ENCODE results near the gene FDX1. TPM values are rescaled to one million over a fixed set of nuclear protein-coding genes. Genes with fewer than 3 reads are reported as not detected.

Gene FDX1
- polyA plus RNA-seq, 1 donor from 2014 or later, result 14.3 TPM

DNA sequence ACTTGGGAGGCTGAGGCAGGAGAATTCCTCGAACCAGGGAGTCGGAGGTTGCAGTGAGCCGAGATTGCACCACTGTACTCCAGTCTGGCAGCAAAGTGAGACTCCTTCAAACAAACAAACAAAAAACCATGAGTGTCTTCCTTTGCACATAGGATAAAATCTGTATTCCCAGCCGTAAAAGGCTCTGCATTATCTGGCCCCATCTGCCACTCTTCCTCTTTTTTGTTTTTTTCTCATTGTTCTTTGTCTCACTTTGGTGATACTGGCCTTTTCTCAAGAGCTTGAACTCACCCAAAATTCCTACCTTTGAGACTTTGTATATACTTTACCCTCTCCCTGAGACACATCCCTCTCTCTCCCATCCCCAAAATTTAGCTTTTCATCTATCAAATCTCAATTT is 17.6 kb downstream of the FDX1 start:
- H3K4me2 ChIP-seq (ENCODE audit: low read length), result no peak overlapping the region
- H3K9ac ChIP-seq (ENCODE audit: low read length), result no peak overlapping the region
- H3K79me2 ChIP-seq (replicated peaks; ENCODE audit: insufficient read depth, low read length), result peaks cover 6% of the 10 kb centered on the region
- H2AFZ ChIP-seq (ENCODE audit: low read depth, low read length), result no peak overlapping the region
- no peaks in the 10 kb centered on the region for H3K36me3 ChIP-seq (ENCODE audit: insufficient read depth, low read length)
- H3F3A ChIP-seq (ENCODE audit: insufficient read depth, low read length, poor library complexity, severe bottlenecking), result no peaks in the 10 kb centered on the region
- no peak overlapping the region for H3K4me3 ChIP-seq (ENCODE audit: low read length)
- H4K20me1 ChIP-seq (ENCODE audit: insufficient read depth), result no peaks in the 10 kb centered on the region
- no peaks in the 10 kb centered on the region for H3K9me2 ChIP-seq (ENCODE audit: insufficient read depth, low read length)
- no peaks in the 10 kb centered on the region for H3K27me3 ChIP-seq (ENCODE audit: insufficient read depth, low read depth, low read length)
- TF ChIP-seq EP300 (conservative IDR thresholded peaks at IDR 0.05; ENCODE audit: poor library complexity, severe bottlenecking) (no peak), EZH2 (IDR thresholded peaks at IDR 0.05; ENCODE audit: borderline replicate concordance, insufficient read depth, low read length, poor library complexity, severe bottlenecking) (no peak)
- TF ChIP-seq, protein P1, sequence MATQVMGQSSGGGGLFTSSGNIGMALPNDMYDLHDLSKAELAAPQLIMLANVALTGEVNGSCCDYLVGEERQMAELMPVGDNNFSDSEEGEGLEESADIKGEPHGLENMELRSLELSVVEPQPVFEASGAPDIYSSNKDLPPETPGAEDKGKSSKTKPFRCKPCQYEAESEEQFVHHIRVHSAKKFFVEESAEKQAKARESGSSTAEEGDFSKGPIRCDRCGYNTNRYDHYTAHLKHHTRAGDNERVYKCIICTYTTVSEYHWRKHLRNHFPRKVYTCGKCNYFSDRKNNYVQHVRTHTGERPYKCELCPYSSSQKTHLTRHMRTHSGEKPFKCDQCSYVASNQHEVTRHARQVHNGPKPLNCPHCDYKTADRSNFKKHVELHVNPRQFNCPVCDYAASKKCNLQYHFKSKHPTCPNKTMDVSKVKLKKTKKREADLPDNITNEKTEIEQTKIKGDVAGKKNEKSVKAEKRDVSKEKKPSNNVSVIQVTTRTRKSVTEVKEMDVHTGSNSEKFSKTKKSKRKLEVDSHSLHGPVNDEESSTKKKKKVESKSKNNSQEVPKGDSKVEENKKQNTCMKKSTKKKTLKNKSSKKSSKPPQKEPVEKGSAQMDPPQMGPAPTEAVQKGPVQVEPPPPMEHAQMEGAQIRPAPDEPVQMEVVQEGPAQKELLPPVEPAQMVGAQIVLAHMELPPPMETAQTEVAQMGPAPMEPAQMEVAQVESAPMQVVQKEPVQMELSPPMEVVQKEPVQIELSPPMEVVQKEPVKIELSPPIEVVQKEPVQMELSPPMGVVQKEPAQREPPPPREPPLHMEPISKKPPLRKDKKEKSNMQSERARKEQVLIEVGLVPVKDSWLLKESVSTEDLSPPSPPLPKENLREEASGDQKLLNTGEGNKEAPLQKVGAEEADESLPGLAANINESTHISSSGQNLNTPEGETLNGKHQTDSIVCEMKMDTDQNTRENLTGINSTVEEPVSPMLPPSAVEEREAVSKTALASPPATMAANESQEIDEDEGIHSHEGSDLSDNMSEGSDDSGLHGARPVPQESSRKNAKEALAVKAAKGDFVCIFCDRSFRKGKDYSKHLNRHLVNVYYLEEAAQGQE (IDR thresholded peaks at IDR 0.05; ENCODE audit: borderline replicate concordance), result no peak
- H3K9me3 ChIP-seq (ENCODE audit: low read length), result no peaks in the 10 kb centered on the region
- no peak overlapping the region for H3K27ac ChIP-seq (ENCODE audit: low read length)

DNA sequence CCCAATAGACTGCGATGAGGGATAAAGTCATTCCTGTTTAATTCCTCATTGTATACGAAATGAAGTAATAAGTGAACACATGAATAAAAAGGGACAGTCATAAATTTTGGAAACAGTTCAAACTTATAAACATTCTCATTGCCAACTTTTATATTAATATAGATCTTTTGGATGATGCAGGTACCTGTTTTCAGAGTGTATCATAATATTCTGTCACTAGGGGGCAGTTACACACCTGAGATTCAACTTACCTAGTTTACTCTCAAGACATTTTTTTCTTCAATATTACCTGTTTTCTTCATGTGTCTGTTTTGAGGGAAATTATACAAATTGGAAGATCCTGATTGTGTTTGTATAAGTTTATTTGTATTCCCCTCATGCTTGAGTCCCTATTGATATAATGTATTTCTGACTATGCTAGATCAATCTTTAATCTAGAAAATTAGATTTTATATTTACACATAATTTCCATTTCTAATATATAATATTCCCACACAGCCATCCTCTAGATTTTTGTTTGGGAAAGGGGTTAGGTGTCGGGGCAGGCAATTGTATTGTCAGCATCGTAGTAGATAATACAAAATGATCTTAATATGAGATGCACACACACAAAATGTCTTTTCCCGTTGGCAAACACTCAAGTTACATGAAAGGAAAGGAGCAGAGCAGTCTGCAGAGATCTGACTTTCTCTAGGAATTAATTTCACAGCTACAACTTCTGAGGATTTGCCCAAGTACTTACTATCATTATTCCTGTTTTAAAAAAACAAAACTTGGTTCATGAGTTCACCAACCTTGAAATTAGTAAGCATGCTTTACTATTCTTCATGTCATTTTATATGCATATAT is 18.4 kb downstream of the FDX1 start:
- no peaks in the 10 kb centered on the region for H3K36me3 ChIP-seq (ENCODE audit: insufficient read depth, low read length)
- H3K9ac ChIP-seq (ENCODE audit: low read length), result no peak overlapping the region
- no peak overlapping the region for H2AFZ ChIP-seq (ENCODE audit: low read depth, low read length)
- no peaks in the 10 kb centered on the region for H3K27me3 ChIP-seq (ENCODE audit: insufficient read depth, low read depth, low read length)
- H3K4me3 ChIP-seq (ENCODE audit: low read length), result no peak overlapping the region
- H4K20me1 ChIP-seq (ENCODE audit: insufficient read depth), result no peaks in the 10 kb centered on the region
- no peak overlapping the region for H3K4me2 ChIP-seq (ENCODE audit: low read length)
- peaks cover 6% of the 10 kb centered on the region for H3K79me2 ChIP-seq (replicated peaks; ENCODE audit: insufficient read depth, low read length)
- H3K9me3 ChIP-seq (ENCODE audit: low read length), result no peaks in the 10 kb centered on the region
- TF ChIP-seq TAF1 (IDR thresholded peaks at IDR 0.05; ENCODE audit: low read depth) (no peak), RAD21 (conservative IDR thresholded peaks at IDR 0.05) (peak; percentile 79), SMC3 (conservative IDR thresholded peaks at IDR 0.05; ENCODE audit: poor library complexity) (peak; percentile 81)
- TF ChIP-seq, protein P2, sequence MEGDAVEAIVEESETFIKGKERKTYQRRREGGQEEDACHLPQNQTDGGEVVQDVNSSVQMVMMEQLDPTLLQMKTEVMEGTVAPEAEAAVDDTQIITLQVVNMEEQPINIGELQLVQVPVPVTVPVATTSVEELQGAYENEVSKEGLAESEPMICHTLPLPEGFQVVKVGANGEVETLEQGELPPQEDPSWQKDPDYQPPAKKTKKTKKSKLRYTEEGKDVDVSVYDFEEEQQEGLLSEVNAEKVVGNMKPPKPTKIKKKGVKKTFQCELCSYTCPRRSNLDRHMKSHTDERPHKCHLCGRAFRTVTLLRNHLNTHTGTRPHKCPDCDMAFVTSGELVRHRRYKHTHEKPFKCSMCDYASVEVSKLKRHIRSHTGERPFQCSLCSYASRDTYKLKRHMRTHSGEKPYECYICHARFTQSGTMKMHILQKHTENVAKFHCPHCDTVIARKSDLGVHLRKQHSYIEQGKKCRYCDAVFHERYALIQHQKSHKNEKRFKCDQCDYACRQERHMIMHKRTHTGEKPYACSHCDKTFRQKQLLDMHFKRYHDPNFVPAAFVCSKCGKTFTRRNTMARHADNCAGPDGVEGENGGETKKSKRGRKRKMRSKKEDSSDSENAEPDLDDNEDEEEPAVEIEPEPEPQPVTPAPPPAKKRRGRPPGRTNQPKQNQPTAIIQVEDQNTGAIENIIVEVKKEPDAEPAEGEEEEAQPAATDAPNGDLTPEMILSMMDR (IDR thresholded peaks at IDR 0.05; ENCODE audit: poor library complexity, severe bottlenecking), result peak; percentile 73
- no peaks in the 10 kb centered on the region for H3F3A ChIP-seq (ENCODE audit: insufficient read depth, low read length, poor library complexity, severe bottlenecking)
- no peak overlapping the region for H3K27ac ChIP-seq (ENCODE audit: low read length)
- H3K9me2 ChIP-seq (ENCODE audit: insufficient read depth, low read length), result no peaks in the 10 kb centered on the region

DNA sequence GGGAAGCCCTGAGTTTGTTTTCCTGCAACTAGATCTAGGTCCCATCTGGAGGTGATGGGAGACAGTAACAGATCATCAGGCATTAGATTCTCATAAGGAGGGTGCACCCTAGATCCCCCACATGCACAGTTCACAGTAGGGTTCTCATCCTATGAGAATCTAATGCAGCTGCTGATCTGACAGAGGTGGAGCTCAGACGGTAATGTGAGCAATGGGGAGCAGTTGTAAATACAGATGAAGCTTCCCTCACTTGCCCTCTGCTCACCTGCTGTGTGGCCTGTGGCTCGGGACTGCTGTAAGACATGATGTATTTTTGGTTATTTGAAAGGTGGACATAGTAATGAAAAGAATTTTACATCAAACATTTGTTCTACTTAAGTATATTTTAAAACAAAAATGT is 20.5 kb downstream of the FDX1 start:
- Histone ChIP-seq H3K4me2 (ENCODE audit: low read length) (no peak overlapping the region), H3K79me2 (replicated peaks; ENCODE audit: insufficient read depth, low read length) (peaks cover 6% of the 10 kb centered on the region), H3K27ac (ENCODE audit: low read length) (no peak overlapping the region), H3K36me3 (ENCODE audit: insufficient read depth, low read length) (no peaks in the 10 kb centered on the region), H3K9me3 (ENCODE audit: low read length) (no peaks in the 10 kb centered on the region), H3K27me3 (ENCODE audit: insufficient read depth, low read depth, low read length) (no peaks in the 10 kb centered on the region), H2AFZ (ENCODE audit: low read depth, low read length) (no peak overlapping the region), H3K9ac (ENCODE audit: low read length) (no peak overlapping the region), H3K4me3 (ENCODE audit: low read length) (no peak overlapping the region), H3F3A (ENCODE audit: insufficient read depth, low read length, poor library complexity, severe bottlenecking) (no peaks in the 10 kb centered on the region), H4K20me1 (ENCODE audit: insufficient read depth) (no peaks in the 10 kb centered on the region), H3K9me2 (ENCODE audit: insufficient read depth, low read length) (no peaks in the 10 kb centered on the region)
- no peak for TF ChIP-seq EP300 (conservative IDR thresholded peaks at IDR 0.05; ENCODE audit: poor library complexity, severe bottlenecking)
- no peak for TF ChIP-seq POLR2AphosphoS5 (IDR thresholded peaks at IDR 0.05)
- no peak for TF ChIP-seq SMC3 (conservative IDR thresholded peaks at IDR 0.05; ENCODE audit: poor library complexity)
- no peak for TF ChIP-seq TAF1 (IDR thresholded peaks at IDR 0.05; ENCODE audit: low read depth)
- no peak for TF ChIP-seq MXI1 (conservative IDR thresholded peaks at IDR 0.05; ENCODE audit: poor library complexity, severe bottlenecking)
- TF ChIP-seq, protein P1 (IDR thresholded peaks at IDR 0.05; ENCODE audit: borderline replicate concordance), result no peak
- TF ChIP-seq, protein P2 (IDR thresholded peaks at IDR 0.05; ENCODE audit: poor library complexity, severe bottlenecking), result no peak
- TF ChIP-seq EZH2 (IDR thresholded peaks at IDR 0.05; ENCODE audit: borderline replicate concordance, insufficient read depth, low read length, poor library complexity, severe bottlenecking), result no peak
- TF ChIP-seq RAD21 (conservative IDR thresholded peaks at IDR 0.05), result no peak

Measured in neural cell (in vitro differentiated cells).